Karpas-422 (cell line): ENCODE measurements around the gene NRL. TPM values are rescaled to one million over a fixed set of nuclear protein-coding genes. Genes with fewer than 3 reads are reported as not detected.
"Not testable (repeated sequence)": the region's sequence is repeated elsewhere in the genome, so short reads cannot be mapped to it uniquely, and the experiment has no call there.

Experiments
- DNase-seq: peaks from one replicate; pipeline ENCODE4 v3.0.0-alpha.2; 2015
- H2AFZ ChIP-seq: fragments of 200-600 bp; sonication (generic); 2 replicates; pipeline ENCODE4 v1.6.1; 2014; ENCODE audit warnings: antibody characterized with exemption, low read length, mixed read lengths
- H3K27ac ChIP-seq: fragments of 200-600 bp; sonication (generic); 2 replicates; pipeline ENCODE4 v1.5.1; 2014; ENCODE audit warnings: mild to moderate bottlenecking, low read length, moderate library complexity
- H3K27me3 ChIP-seq: fragments of 200-600 bp; sonication (generic); 2 replicates; pipeline ENCODE4 v1.6.1; 2014; ENCODE audit warnings: low read length, mixed read lengths
- H3K36me3 ChIP-seq: fragments of 200-600 bp; sonication (generic); 2 replicates; pipeline ENCODE4 v1.6.1; 2014; ENCODE audit warnings: low read length, mixed read lengths; ENCODE audit not compliant: insufficient read depth
- H3K4me1 ChIP-seq: fragments of 200-600 bp; sonication (generic); 2 replicates; pipeline ENCODE4 v1.6.1; 2014; ENCODE audit warnings: mild to moderate bottlenecking, low read length, mixed read lengths
- H3K4me2 ChIP-seq: fragments of 200-600 bp; sonication (generic); 2 replicates; pipeline ENCODE4 v1.6.1; 2014; ENCODE audit warnings: low read length, low read depth, mild to moderate bottlenecking; ENCODE audit not compliant: poor library complexity, severe bottlenecking
- H3K4me3 ChIP-seq: fragments of 200-600 bp; sonication (generic); 2 replicates; pipeline ENCODE4 v1.5.1; 2014; ENCODE audit warnings: mild to moderate bottlenecking, antibody characterized with exemption, low read length, mixed read lengths
- H3K79me2 ChIP-seq: fragments of 200-600 bp; sonication (generic); 2 replicates; pipeline ENCODE4 v1.6.1; 2014; ENCODE audit warnings: mild to moderate bottlenecking, low read length, mixed read lengths
- H3K9ac ChIP-seq: fragments of 200-600 bp; sonication (generic); 2 replicates; pipeline ENCODE4 v1.6.0; 2014; ENCODE audit warnings: low read length
- H3K9me2 ChIP-seq: fragments of 200-600 bp; sonication (generic), shearing (Covaris generic); replicated peaks from 2 replicates; pipeline ENCODE4 v1.6.0; 2014; ENCODE audit warnings: mild to moderate bottlenecking, low read length, moderate library complexity; ENCODE audit not compliant: insufficient read depth
- H3K9me3 ChIP-seq: fragments of 300-700, 200-600 bp; sonication (generic); 2 replicates; pipeline ENCODE4 v1.6.1; 2014; ENCODE audit warnings: low read length, mixed read lengths
- H4K20me1 ChIP-seq: fragments of 200-600 bp; sonication (generic); 2 replicates; pipeline ENCODE4 v1.6.1; 2014; ENCODE audit warnings: mild to moderate bottlenecking, antibody characterized with exemption, low read length, low read depth; ENCODE audit not compliant: insufficient read depth
- total RNA-seq: library from RNA; depleted of rRNA; stranded (reverse); fragments of >200 nt; shearing (Covaris generic); gene quantifications from 2 replicates; pipeline ENCODE4 v1.2.3, GENCODE V29; 2014; ENCODE audit warnings: low replicate concordance

NRL gene
- total RNA-seq, 1 experiment from 2014 or later, result 2.5 TPM

GRCh38 chr14:24113801-24114531 lies 783 bp downstream of the NRL start:
- peak; percentile 98 for DNase-seq
- Histone ChIP-seq H3K79me2 (peaks cover 22% of the 10 kb centered on the region), H3K4me2 (peak overlapping the region; percentile 91), H3K27ac (peak overlapping the region; percentile 91), H3K4me1 (peaks cover 22% of the 10 kb centered on the region), H3K9me2 (no peaks in the 10 kb centered on the region), H3K4me3 (peak overlapping the region; percentile 89), H3K27me3 (no peaks in the 10 kb centered on the region), H4K20me1 (no peaks in the 10 kb centered on the region), H3K36me3 (peaks cover 8% of the 10 kb centered on the region; the same call in 1 of the 2 replicates), H3K9me3 (no peaks in the 10 kb centered on the region), H2AFZ (peak overlapping the region; percentile 87), H3K9ac (peak overlapping the region; percentile 95)

DNA sequence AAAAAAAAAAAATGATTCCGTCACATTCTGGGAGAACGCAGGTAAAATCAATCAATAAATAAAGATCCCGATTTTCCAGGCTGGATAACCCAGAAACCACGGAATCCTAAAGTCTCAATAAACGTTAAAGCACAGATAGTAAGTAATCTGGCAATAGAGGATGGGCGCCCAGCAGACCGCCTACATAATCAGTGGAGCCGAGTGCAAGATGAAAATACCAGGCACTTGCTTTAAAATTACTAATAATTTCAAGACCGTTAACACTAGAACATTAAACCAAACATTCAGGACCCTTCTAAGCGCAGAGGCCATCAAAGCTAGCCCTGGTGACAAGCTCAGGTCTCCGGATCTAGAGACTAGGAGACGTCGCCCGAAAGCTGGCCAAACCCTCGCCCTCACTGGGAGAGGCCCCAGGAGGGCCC lies 1.4 kb downstream of the NRL start:
- Histone ChIP-seq H3K36me3 (peaks cover 8% of the 10 kb centered on the region; the same call in 1 of the 2 replicates), H3K79me2 (peaks cover 22% of the 10 kb centered on the region), H3K9ac (peak overlapping the region; percentile 95), H3K4me2 (peak overlapping the region; percentile 91), H3K4me1 (peaks cover 26% of the 10 kb centered on the region), H3K9me2 (no peaks in the 10 kb centered on the region), H3K27me3 (no peaks in the 10 kb centered on the region), H3K4me3 (peak overlapping the region; percentile 89), H4K20me1 (no peaks in the 10 kb centered on the region), H3K9me3 (no peaks in the 10 kb centered on the region), H3K27ac (peak overlapping the region; percentile 91), H2AFZ (peak overlapping the region; percentile 87; the same call in 1 of the 2 replicates)
- DNase-seq, result peak; percentile 76

- Histone ChIP-seq H3K9ac (no peak overlapping the region), H3K27me3 (no peaks in the 10 kb centered on the region), H3K9me3 (no peaks in the 10 kb centered on the region), H3K4me3 (no peak overlapping the region), H3K79me2 (peaks cover 7% of the 10 kb centered on the region), H3K4me2 (no peak overlapping the region), H4K20me1 (no peaks in the 10 kb centered on the region), H3K36me3 (no peaks in the 10 kb centered on the region), H3K4me1 (peaks cover 14% of the 10 kb centered on the region), H2AFZ (no peak overlapping the region), H3K9me2 (no peaks in the 10 kb centered on the region), H3K27ac (no peak overlapping the region)
- DNase-seq, result no peak
These were observed 4.2 kb downstream of the NRL start for GRCh38 chr14:24110523-24110922.

GRCh38 chr14:24110060-24110459 lies 4.7 kb downstream of the NRL start:
- Histone ChIP-seq H2AFZ (no peak overlapping the region), H3K9me2 (no peaks in the 10 kb centered on the region), H4K20me1 (no peaks in the 10 kb centered on the region), H3K27ac (no peak overlapping the region), H3K9ac (no peak overlapping the region), H3K36me3 (no peaks in the 10 kb centered on the region), H3K27me3 (no peaks in the 10 kb centered on the region), H3K4me2 (no peak overlapping the region), H3K79me2 (0 out of 2 replicates have a peak, but pooled peaks cover 3% of the 10 kb centered on the region), H3K4me1 (peaks cover 12% of the 10 kb centered on the region), H3K9me3 (no peaks in the 10 kb centered on the region), H3K4me3 (no peak overlapping the region)
- no peak for DNase-seq

GRCh38 chr14:24108336-24108874 lies 6.3 kb downstream of the NRL start:
- H3K9me3 ChIP-seq, result no peaks in the 10 kb centered on the region

GRCh38 chr14:24106672-24107271 lies 8.0 kb downstream of the NRL start:
- Histone ChIP-seq H2AFZ (no peak overlapping the region), H3K9ac (no peak overlapping the region), H3K4me3 (no peak overlapping the region), H3K4me2 (no peak overlapping the region), H3K79me2 (no peaks in the 10 kb centered on the region), H3K9me3 (no peaks in the 10 kb centered on the region), H4K20me1 (no peaks in the 10 kb centered on the region), H3K9me2 (no peaks in the 10 kb centered on the region), H3K36me3 (peaks cover 21% of the 10 kb centered on the region), H3K27me3 (no peaks in the 10 kb centered on the region), H3K27ac (no peak overlapping the region), H3K4me1 (peaks cover 7% of the 10 kb centered on the region)
- DNase-seq, result no peak

More at GRCh38 chr14:24108336-24108874, 6.3 kb downstream of the NRL start:
- Histone ChIP-seq H3K36me3 (peaks cover 8% of the 10 kb centered on the region), H4K20me1 (no peaks in the 10 kb centered on the region), H2AFZ (peak overlapping the region; percentile 88), H3K9me2 (no peaks in the 10 kb centered on the region), H3K4me1 (peaks cover 10% of the 10 kb centered on the region), H3K79me2 (0 out of 2 replicates have a peak, but pooled peaks cover 1% of the 10 kb centered on the region), H3K27me3 (no peaks in the 10 kb centered on the region), H3K27ac (peak overlapping the region; percentile 46; the same call in 1 of the 2 replicates), H3K4me3 (no peak overlapping the region), H3K9ac (peak overlapping the region; percentile 47), H3K4me2 (peak overlapping the region; percentile 38)
- no peak for DNase-seq

GRCh38 chr14:24105609-24106239 lies 9.0 kb downstream of the NRL start:
- not testable (repeated sequence) for H3K4me2 ChIP-seq, H3K4me1 ChIP-seq, H3K4me3 ChIP-seq, H3K9me3 ChIP-seq, H3K9ac ChIP-seq, H3K9me2 ChIP-seq, DNase-seq, H3K27ac ChIP-seq, H2AFZ ChIP-seq, H3K27me3 ChIP-seq, H4K20me1 ChIP-seq, H3K79me2 ChIP-seq
- H3K36me3 ChIP-seq, result peaks cover 28% of the 10 kb centered on the region

GRCh38 chr14:24103451-24103850 lies 11.3 kb downstream of the NRL start:
- peaks cover 42% of the 10 kb centered on the region for H3K36me3 ChIP-seq
- no peak for DNase-seq
- no peak overlapping the region for H2AFZ ChIP-seq

More at GRCh38 chr14:24103451-24103850, 11.3 kb downstream of the NRL start:
- H3K9me2 ChIP-seq, result no peaks in the 10 kb centered on the region
- H3K4me2 ChIP-seq, result no peak overlapping the region
- H4K20me1 ChIP-seq, result no peaks in the 10 kb centered on the region
- H3K4me3 ChIP-seq, result no peak overlapping the region
- H3K9me3 ChIP-seq, result no peaks in the 10 kb centered on the region
- H3K9ac ChIP-seq, result no peak overlapping the region
- H3K4me1 ChIP-seq, result no peaks in the 10 kb centered on the region; the same call in 1 of the 2 replicates
- H3K27ac ChIP-seq, result no peak overlapping the region
- H3K79me2 ChIP-seq, result no peaks in the 10 kb centered on the region
- H3K27me3 ChIP-seq, result no peaks in the 10 kb centered on the region
